H1 (cell line): ENCODE measurements around the gene ASIC1. TPM values are rescaled to one million over a fixed set of nuclear protein-coding genes. Genes with fewer than 3 reads are reported as not detected.

Experiments used
- EZH2 ChIP-seq: fragments of 200-600 bp; sonication (generic); IDR thresholded peaks from 2 replicates; pipeline ENCODE4 v1.7.1; 2012; ENCODE audit warnings: low read depth, mild to moderate bottlenecking, moderate library complexity, low read length, inconsistent platforms; ENCODE audit not compliant: severe bottlenecking
- polyA plus RNA-seq, 7 experiments: library from polyadenylated mRNA; depleted of rRNA in 3 of 7; stranded (reverse) in 5 of 7; unstranded in 2 of 7; fragments of >200 nt in 5 of 7; fragments of 200-250 nt in 2 of 7; gene quantifications; 1 replicate in 5 of 7; 2 replicates in 1 of 7; 4 replicates in 1 of 7; pipeline versions ENCODE4 v1.2.1 to v1.2.3, GENCODE V29; 2011 to 2013; ENCODE audit warnings: missing spikeins in 2 of 7, mixed read lengths in 2 of 7
- total RNA-seq: library from RNA; stranded (reverse); fragmentation: NEBNext Ultra II Directional; extraction: Animal tissue kit (Norgen Biotek cat#: 25700); gene quantifications from 2 replicates; pipeline ENCODE4 v1.2.1, GENCODE V29; 2021

ASIC1 gene
- total and polyA plus RNA-seq, 2 of the 8 experiments (the other 6 are each of a cell fraction or from before 2014, with no cell fraction given): 2.4 to 4.4 TPM

DNA sequence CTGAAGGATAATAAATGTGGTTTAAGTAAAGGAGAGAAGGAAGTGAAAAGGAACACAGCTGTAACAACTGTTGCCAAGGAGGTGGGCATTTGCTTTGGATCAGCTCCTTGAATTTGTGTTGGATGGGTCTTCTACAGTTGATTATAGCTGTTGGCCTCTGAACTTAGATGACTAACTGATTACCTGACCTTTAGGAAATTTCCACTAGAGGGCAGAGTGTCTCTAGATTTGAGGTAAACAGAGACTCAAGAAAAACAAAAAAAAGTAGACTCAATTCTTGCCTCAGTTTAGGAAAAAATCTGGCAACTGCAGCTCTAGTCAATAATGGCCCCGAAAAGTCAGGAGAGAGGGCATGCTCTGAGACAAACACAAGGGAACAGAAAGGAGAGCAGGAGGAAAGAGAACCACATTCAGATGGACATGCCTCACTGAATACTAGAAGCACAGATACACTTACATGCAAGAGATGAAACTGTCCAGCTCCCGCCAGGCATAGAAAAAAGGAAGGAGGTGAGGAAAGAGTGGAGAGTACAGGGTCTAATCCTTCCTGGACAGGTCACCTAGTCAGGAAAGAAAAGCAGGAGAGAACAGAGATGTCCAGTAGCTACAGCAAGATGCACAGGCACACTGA lies 75.2 kb downstream of the ASIC1 start (continued):
- TF ChIP-seq EZH2: no peak

Other genes starting within 250 kb of the ASIC1 start
- 27.9 and 30.2 TPM in 2 replicates for gene NCKAP5L, start 229.2 kb upstream of the ASIC1 start, total RNA-seq
- 9.4 and 16.3 TPM in 2 replicates for gene NCKAP5L, start 229.2 kb upstream of the ASIC1 start, polyA plus RNA-seq (2011; rRNA removed)
- gene BCDIN3D, start 214.5 kb upstream of the ASIC1 start, total RNA-seq: 2.4 and 2.5 TPM in 2 replicates
- gene BCDIN3D, start 214.5 kb upstream of the ASIC1 start, polyA plus RNA-seq (2011; rRNA removed): 1.6 TPM in 2 replicates
- gene FAIM2, start 153.7 kb upstream of the ASIC1 start, total RNA-seq: 0.89 and 1.4 TPM in 2 replicates
- 1.3 and 3.1 TPM in 2 replicates for gene FAIM2, start 153.7 kb upstream of the ASIC1 start, polyA plus RNA-seq (2011; rRNA removed)
- gene AQP2, start 106.9 kb upstream of the ASIC1 start, total RNA-seq: not detected in 2 replicates
- gene AQP2, start 106.9 kb upstream of the ASIC1 start, polyA plus RNA-seq (2011; rRNA removed): 0.02 TPM in 1 of 2 replicates, not detected in the other
- gene AQP5, start 95.7 kb upstream of the ASIC1 start, total RNA-seq: 1.7 and 2.5 TPM in 2 replicates
- gene AQP5, start 95.7 kb upstream of the ASIC1 start, polyA plus RNA-seq (2011; rRNA removed): 3.2 and 5.2 TPM in 2 replicates
- gene AQP6, start 84.6 kb upstream of the ASIC1 start, total RNA-seq: 0.17 TPM in 1 of 2 replicates, not detected in the other
- 0.03 and 0.06 TPM in 2 replicates for gene AQP6, start 84.6 kb upstream of the ASIC1 start, polyA plus RNA-seq (2011; rRNA removed)
- 63.5 and 66.3 TPM in 2 replicates for gene RACGAP1, start 32.1 kb upstream of the ASIC1 start, total RNA-seq
- gene RACGAP1, start 32.1 kb upstream of the ASIC1 start, polyA plus RNA-seq (2011; rRNA removed): 17.4 and 18.0 TPM in 2 replicates
- gene SMARCD1, start 27.7 kb downstream of the ASIC1 start, total RNA-seq: 128 and 140 TPM in 2 replicates
- gene SMARCD1, start 27.7 kb downstream of the ASIC1 start, polyA plus RNA-seq (2011; rRNA removed): 130 and 134 TPM in 2 replicates
- 0.74 and 1.2 TPM in 2 replicates for gene GPD1, start 46.4 kb downstream of the ASIC1 start, total RNA-seq
- gene GPD1, start 46.4 kb downstream of the ASIC1 start, polyA plus RNA-seq (2011; rRNA removed): 0.45 and 0.53 TPM in 2 replicates
- 38.5 and 40.1 TPM in 2 replicates for gene COX14, start 54.6 kb downstream of the ASIC1 start, total RNA-seq
- 84.3 and 102 TPM in 2 replicates for gene COX14, start 54.6 kb downstream of the ASIC1 start, polyA plus RNA-seq (2011; rRNA removed)
- gene CERS5, start 109.8 kb downstream of the ASIC1 start, total RNA-seq: 58.5 and 69.2 TPM in 2 replicates
- 75.8 and 119 TPM in 2 replicates for gene CERS5, start 109.8 kb downstream of the ASIC1 start, polyA plus RNA-seq (2011; rRNA removed)
- gene LIMA1, start 225.9 kb downstream of the ASIC1 start, total RNA-seq: 43.3 and 47.6 TPM in 2 replicates
- 8.5 and 12.7 TPM in 2 replicates for gene LIMA1, start 225.9 kb downstream of the ASIC1 start, polyA plus RNA-seq (2011; rRNA removed)